Peyer's patch (tissue), 4 donors: ENCODE data around the gene LIX1.

ENCODE experiments used
- CTCF ChIP-seq, 6 experiments: fragments of 450-650 bp in 4 of 6; fragments of 200-600 bp in 2 of 6; sonication (generic) in 1 of 6; IDR thresholded peaks; one replicate each; pipeline ENCODE4 v1.5.1; 2017 to 2019; ENCODE audit warnings: antibody characterized with exemption in 6 of 6, mild to moderate bottlenecking in 3 of 6, moderate library complexity in 1 of 6
- POLR2A ChIP-seq, 2 donors: fragments of 450-650 bp; IDR thresholded peaks; one replicate each; pipeline ENCODE4 v1.5.1; 2017; ENCODE audit warnings: antibody characterized with exemption in 2 of 2, mild to moderate bottlenecking in 2 of 2, moderate library complexity in 2 of 2

GRCh38 chr5:97100476-97100875 lies 41.9 kb downstream of the LIX1 start:
- TF ChIP-seq CTCF (IDR thresholded peaks at IDR 0.05), result no peak
- no peak for TF ChIP-seq POLR2A (IDR thresholded peaks at IDR 0.05)
